SK-N-SH (cell line): ENCODE measurements around the gene KBTBD4.
"Not testable (repeated sequence)": the region's sequence is repeated elsewhere in the genome, so short reads cannot be mapped to it uniquely, and the experiment has no call there.

Experiments
- RAD21 ChIP-seq: IDR thresholded peaks from 2 replicates; pipeline ENCODE4 v1.6.1; 2012; ENCODE audit warnings: mild to moderate bottlenecking, low read length
- TF ChIP-seq, protein P1 (sequence below): fragments of 200-600 bp; sonication (generic); IDR thresholded peaks from 2 replicates; pipeline ENCODE4 v1.6.1; 2017; ENCODE audit warnings: antibody characterized with exemption, mild to moderate bottlenecking, moderate library complexity
- TF ChIP-seq, protein P2 (sequence below): IDR thresholded peaks from 2 replicates; pipeline ENCODE4 v1.4.0; 2012; ENCODE audit warnings: low read depth

DNA sequence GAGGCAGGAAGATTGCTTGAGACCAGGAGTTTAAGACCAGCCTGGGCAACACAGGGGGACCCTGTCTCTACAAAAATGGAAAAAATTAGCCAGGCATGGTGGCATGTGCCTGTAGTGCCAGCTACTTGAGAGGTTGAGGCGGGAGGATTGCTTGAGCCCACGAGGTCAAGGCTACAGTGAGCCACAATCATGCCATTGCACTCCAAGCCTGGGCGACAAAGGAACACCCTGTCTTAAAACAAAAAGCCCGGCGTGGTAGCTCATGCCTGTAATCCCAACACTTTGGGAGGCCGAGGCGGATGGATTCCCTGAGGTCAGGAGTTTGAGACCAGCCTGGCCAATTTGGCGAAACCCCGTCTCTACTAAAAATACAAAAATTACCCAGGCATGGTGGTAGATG is 48.0 kb downstream of the KBTBD4 start:
- TF ChIP-seq, protein P1, sequence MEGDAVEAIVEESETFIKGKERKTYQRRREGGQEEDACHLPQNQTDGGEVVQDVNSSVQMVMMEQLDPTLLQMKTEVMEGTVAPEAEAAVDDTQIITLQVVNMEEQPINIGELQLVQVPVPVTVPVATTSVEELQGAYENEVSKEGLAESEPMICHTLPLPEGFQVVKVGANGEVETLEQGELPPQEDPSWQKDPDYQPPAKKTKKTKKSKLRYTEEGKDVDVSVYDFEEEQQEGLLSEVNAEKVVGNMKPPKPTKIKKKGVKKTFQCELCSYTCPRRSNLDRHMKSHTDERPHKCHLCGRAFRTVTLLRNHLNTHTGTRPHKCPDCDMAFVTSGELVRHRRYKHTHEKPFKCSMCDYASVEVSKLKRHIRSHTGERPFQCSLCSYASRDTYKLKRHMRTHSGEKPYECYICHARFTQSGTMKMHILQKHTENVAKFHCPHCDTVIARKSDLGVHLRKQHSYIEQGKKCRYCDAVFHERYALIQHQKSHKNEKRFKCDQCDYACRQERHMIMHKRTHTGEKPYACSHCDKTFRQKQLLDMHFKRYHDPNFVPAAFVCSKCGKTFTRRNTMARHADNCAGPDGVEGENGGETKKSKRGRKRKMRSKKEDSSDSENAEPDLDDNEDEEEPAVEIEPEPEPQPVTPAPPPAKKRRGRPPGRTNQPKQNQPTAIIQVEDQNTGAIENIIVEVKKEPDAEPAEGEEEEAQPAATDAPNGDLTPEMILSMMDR: not testable (repeated sequence)
- TF ChIP-seq, protein P2, sequence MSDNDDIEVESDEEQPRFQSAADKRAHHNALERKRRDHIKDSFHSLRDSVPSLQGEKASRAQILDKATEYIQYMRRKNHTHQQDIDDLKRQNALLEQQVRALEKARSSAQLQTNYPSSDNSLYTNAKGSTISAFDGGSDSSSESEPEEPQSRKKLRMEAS: not testable (repeated sequence)
- not testable (repeated sequence) for TF ChIP-seq RAD21
